Keratinocyte (primary cell): Measurements from ENCODE around the gene PATZ1. TPM values are rescaled to one million over a fixed set of nuclear protein-coding genes. Genes with fewer than 3 reads are reported as not detected.
"Not testable (repeated sequence)": the region's sequence is repeated elsewhere in the genome, so short reads cannot be mapped to it uniquely, and the experiment has no call there.

Experiments used
- DNase-seq: peaks from one replicate; pipeline ENCODE4 v3.0.0-alpha.2; 2011; ENCODE audit warnings: low read depth, missing footprints, low spot score
- FAIRE-seq: peaks from 2 replicates; lab custom pipeline; 2011; peaks lifted over from hg19 to GRCh38; lab: Jason Lieb, UNC
- H2AFZ ChIP-seq: 2 replicates; pipeline ENCODE4 v1.6.0; 2012; ENCODE audit warnings: low read length, control low read depth, inconsistent platforms; ENCODE audit not compliant: control insufficient read depth
- H3K27ac ChIP-seq: 2 replicates; pipeline ENCODE4 v1.5.1; 2011; ENCODE audit warnings: low read length; ENCODE audit not compliant: control insufficient read depth, insufficient read depth
- H3K27me3 ChIP-seq: 3 replicates; pipeline ENCODE4 v1.6.0; 2011; ENCODE audit warnings: low read length; ENCODE audit not compliant: control insufficient read depth, insufficient read depth; ENCODE audit errors: extremely low read depth
- H3K36me3 ChIP-seq, 2 experiments: 2 replicates in 1 of 2; 3 replicates in 1 of 2; pipeline ENCODE4 v1.5.1; 2011; ENCODE audit warnings: low read length in 2 of 2, mild to moderate bottlenecking in 1 of 2; ENCODE audit not compliant: control insufficient read depth in 2 of 2, insufficient read depth in 2 of 2; ENCODE audit errors: extremely low read depth in 1 of 2
- H3K4me1 ChIP-seq: 3 replicates; pipeline ENCODE4 v1.5.1; 2011; ENCODE audit warnings: low read length; ENCODE audit not compliant: control insufficient read depth, insufficient read depth; ENCODE audit errors: extremely low read depth
- H3K4me2 ChIP-seq: 3 replicates; pipeline ENCODE4 v1.6.0; 2011; ENCODE audit warnings: low read depth, low read length; ENCODE audit not compliant: control insufficient read depth, insufficient read depth; ENCODE audit errors: extremely low read depth
- H3K4me3 ChIP-seq, 3 experiments: fragments of 200-600 bp in 1 of 3; sonication (generic) in 1 of 3; 2 replicates in 2 of 3; 3 replicates in 1 of 3; pipeline ENCODE4 v1.5.1; 2011 to 2016; ENCODE audit warnings: low read length in 3 of 3, mild to moderate bottlenecking in 3 of 3, control low read depth in 2 of 3, inconsistent platforms in 1 of 3, low read depth in 1 of 3, mixed read lengths in 1 of 3, mixed run types in 1 of 3, moderate library complexity in 1 of 3; ENCODE audit not compliant: control insufficient read depth in 2 of 3, insufficient read depth in 2 of 3; ENCODE audit errors: extremely low read depth in 1 of 3
- H3K79me2 ChIP-seq: 2 replicates; pipeline ENCODE4 v1.6.0; 2012; ENCODE audit warnings: low read length; ENCODE audit not compliant: control insufficient read depth, insufficient read depth
- H3K9ac ChIP-seq: 3 replicates; pipeline ENCODE4 v1.6.0; 2011; ENCODE audit warnings: low read length; ENCODE audit not compliant: control insufficient read depth, insufficient read depth; ENCODE audit errors: extremely low read depth
- H3K9me1 ChIP-seq: 3 replicates; pipeline ENCODE4 v1.6.0; 2011; ENCODE audit warnings: low read length; ENCODE audit not compliant: control insufficient read depth, insufficient read depth; ENCODE audit errors: extremely low read depth
- H3K9me3 ChIP-seq: 2 replicates; pipeline ENCODE4 v1.5.1; 2012; ENCODE audit warnings: low read depth, low read length; ENCODE audit not compliant: control insufficient read depth
- H4K20me1 ChIP-seq: 3 replicates; pipeline ENCODE4 v1.6.0; 2011; ENCODE audit warnings: low read length; ENCODE audit not compliant: control insufficient read depth, insufficient read depth; ENCODE audit errors: extremely low read depth
- CTCF ChIP-seq, 3 experiments: IDR thresholded peaks in 1 of 3; conservative IDR thresholded peaks in 1 of 3; optimal IDR thresholded peaks in 1 of 3; 2 replicates in 2 of 3; 3 replicates in 1 of 3; pipeline versions ENCODE3 to v1.5.1; 2011; ENCODE audit warnings: low read length in 3 of 3, mild to moderate bottlenecking in 3 of 3, moderate library complexity in 2 of 3, control low read depth in 1 of 3, inconsistent platforms in 1 of 3; ENCODE audit not compliant: insufficient read depth in 2 of 3; ENCODE audit errors: extremely low read depth in 1 of 3
- EZH2 ChIP-seq: IDR thresholded peaks from one replicate; pipeline ENCODE4 v1.6.1; 2012; ENCODE audit warnings: inconsistent platforms, mild to moderate bottlenecking, low read length, moderate library complexity
- dilution Hi-C: fragments of 300-500 bp; cut with MboI; formaldehyde crosslinking; loops from one replicate; pipeline ENCODE4 v1.7.0; 2020; ENCODE audit warnings: low sequenced_read_pairs; ENCODE audit not compliant: extremely low pct_ligation_motif_present
- polyA plus RNA-seq, 5 experiments: library from polyadenylated mRNA; depleted of rRNA in 3 of 5; stranded (reverse) in 3 of 5; stranded (forward) in 1 of 5; unstranded in 1 of 5; fragments of >200 nt; gene quantifications; 1 replicate in 1 of 5; 2 replicates in 3 of 5; 3 replicates in 1 of 5; pipeline versions ENCODE4 v1.2.1 to v1.2.3, GENCODE V29; 2011 to 2012; ENCODE audit warnings: missing spikeins in 2 of 5, low read depth in 1 of 5, low replicate concordance in 1 of 5

Gene PATZ1
- polyA plus RNA-seq, 1 donor (not counting 4 experiments of a cell fraction or from before 2014, with no cell fraction given), result 3.4 TPM

- Histone ChIP-seq H3K9me1 (no peaks in the 10 kb centered on the region), H3K4me1 (peaks cover 4% of the 10 kb centered on the region), H3K27ac (no peak overlapping the region), H3K9me3 (no peaks in the 10 kb centered on the region), H3K4me3 (no peak overlapping the region), H3K27me3 (no peaks in the 10 kb centered on the region), H3K79me2 (no peaks in the 10 kb centered on the region), H3K4me2 (no peak overlapping the region), H4K20me1 (no peaks in the 10 kb centered on the region), H3K36me3 (no peaks in the 10 kb centered on the region), H3K9ac (no peak overlapping the region), H2AFZ (no peak overlapping the region)
- dilution Hi-C loops, result no loop called here
- TF ChIP-seq CTCF (optimal IDR thresholded peaks at IDR 0.05 in 1 of 3, IDR thresholded peaks at IDR 0.05 in 1 of 3, conservative IDR thresholded peaks at IDR 0.05 in 1 of 3; ENCODE audit: extremely low read depth in 1 of 3, insufficient read depth in 2 of 3, low read length in 3 of 3), result no peak
- no peak for TF ChIP-seq EZH2
- FAIRE-seq (no peak), DNase-seq (no peak)
Measured at GRCh38 chr22:31393893-31394292, 47.7 kb upstream of the PATZ1 start.

DNA sequence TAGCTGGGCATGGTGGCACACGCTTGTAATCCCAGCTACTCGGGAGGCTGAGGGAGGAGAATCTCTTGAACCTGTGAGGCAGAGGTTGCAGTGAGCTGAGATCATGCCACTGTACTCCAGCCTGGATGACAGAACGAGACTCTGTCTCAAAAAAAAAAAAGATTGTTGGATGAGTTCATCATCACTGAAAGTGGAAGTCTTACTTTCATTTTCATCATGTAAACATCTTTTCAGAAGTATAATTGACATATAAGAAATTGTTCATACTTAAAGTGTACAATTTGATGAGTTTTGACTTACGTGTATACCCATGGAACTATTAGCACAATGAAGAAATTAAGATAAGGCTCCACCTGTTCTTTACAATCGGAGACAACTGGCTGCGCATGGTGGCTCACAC, 32.5 kb upstream of the PATZ1 start:
- H3K27ac ChIP-seq, DNase-seq, H3K79me2 ChIP-seq, H2AFZ ChIP-seq, H3K4me3 ChIP-seq, H3K9ac ChIP-seq, H3K36me3 ChIP-seq, H3K4me1 ChIP-seq, dilution Hi-C loops, FAIRE-seq, H3K4me2 ChIP-seq, H4K20me1 ChIP-seq, H3K9me3 ChIP-seq, H3K27me3 ChIP-seq, H3K9me1 ChIP-seq: not testable (repeated sequence)

GRCh38 chr22:31378123-31378522, 32.0 kb upstream of the PATZ1 start:
- H3K9me1 ChIP-seq, result no peaks in the 10 kb centered on the region
- no peak for FAIRE-seq
- H3K9ac ChIP-seq, result no peak overlapping the region
- H2AFZ ChIP-seq, result no peak overlapping the region
- H4K20me1 ChIP-seq, result no peaks in the 10 kb centered on the region
- no peak overlapping the region for H3K4me3 ChIP-seq
- no peak for TF ChIP-seq EZH2
- no peak for TF ChIP-seq CTCF (optimal IDR thresholded peaks at IDR 0.05 in 1 of 3, IDR thresholded peaks at IDR 0.05 in 1 of 3, conservative IDR thresholded peaks at IDR 0.05 in 1 of 3; ENCODE audit: extremely low read depth in 1 of 3, insufficient read depth in 2 of 3, low read length in 3 of 3)
- no peaks in the 10 kb centered on the region for H3K9me3 ChIP-seq
- no peaks in the 10 kb centered on the region for H3K79me2 ChIP-seq
- H3K4me2 ChIP-seq, result no peak overlapping the region
- no peaks in the 10 kb centered on the region for H3K4me1 ChIP-seq
- H3K27ac ChIP-seq, result no peak overlapping the region
- no peak for DNase-seq
- dilution Hi-C loops, result no loop called here
- H3K27me3 ChIP-seq, result no peaks in the 10 kb centered on the region
- no peaks in the 10 kb centered on the region for H3K36me3 ChIP-seq
